GM18868 (cell line): Measurements from ENCODE around the gene GLRA1.
A peak's percentile ranks its signal among the peaks of the same experiment; 100 is the strongest.
"Not testable (repeated sequence)": the region's sequence is repeated elsewhere in the genome, so short reads cannot be mapped to it uniquely, and the experiment has no call there.

ENCODE experiments used
- ATAC-seq: cut with Tn5 transposase; IDR thresholded peaks from one replicate; pipeline ENCODE4 v1.9.1; 2021; ENCODE audit warnings: mild to moderate bottlenecking, moderate library complexity; ENCODE audit not compliant: unreplicated experiment

The GLRA1 gene

GRCh38 chr5:151885138-151885908 lies 39.3 kb downstream of the GLRA1 start:
- ATAC-seq = no peak

GRCh38 chr5:151881621-151882225 lies 42.9 kb downstream of the GLRA1 start:
- no peak for ATAC-seq

GRCh38 chr5:151880324-151880723 lies 44.3 kb downstream of the GLRA1 start:
- no peak for ATAC-seq

- ATAC-seq = no peak
Observed at GRCh38 chr5:151873701-151874100, 51.0 kb downstream of the GLRA1 start.

- ATAC-seq = no peak
Observed at GRCh38 chr5:151872701-151873100, 52.0 kb downstream of the GLRA1 start.

GRCh38 chr5:151870820-151871219 lies 53.8 kb downstream of the GLRA1 start:
- no peak for ATAC-seq

- ATAC-seq = no peak
Observed at GRCh38 chr5:151870271-151870670, 54.4 kb downstream of the GLRA1 start.

- ATAC-seq = no peak
Observed at GRCh38 chr5:151869843-151870242, 54.8 kb downstream of the GLRA1 start.

- peak; percentile 82 for ATAC-seq
Observed at GRCh38 chr5:151868451-151868850, 56.2 kb downstream of the GLRA1 start.

- no peak for ATAC-seq
Observed at GRCh38 chr5:151864061-151864748, 60.4 kb downstream of the GLRA1 start.

GRCh38 chr5:151863566-151863965 lies 61.1 kb downstream of the GLRA1 start:
- ATAC-seq = no peak

- ATAC-seq = peak; percentile 96
Observed at GRCh38 chr5:151862811-151863472, 61.7 kb downstream of the GLRA1 start.

- not testable (repeated sequence) for ATAC-seq
Observed at GRCh38 chr5:151860867-151861266, 63.8 kb downstream of the GLRA1 start.

GRCh38 chr5:151856861-151857260 lies 67.8 kb downstream of the GLRA1 start:
- no peak for ATAC-seq

- ATAC-seq = no peak
Observed at GRCh38 chr5:151855701-151856100, 69.0 kb downstream of the GLRA1 start.

GRCh38 chr5:151847871-151848270 lies 76.8 kb downstream of the GLRA1 start:
- no peak for ATAC-seq

- no peak for ATAC-seq
Observed at GRCh38 chr5:151846765-151847164, 77.9 kb downstream of the GLRA1 start.

GRCh38 chr5:151832843-151833242 lies 91.8 kb downstream of the GLRA1 start:
- not testable (repeated sequence) for ATAC-seq

GRCh38 chr5:151829370-151829769 lies 95.3 kb downstream of the GLRA1 start:
- ATAC-seq = no peak

GRCh38 chr5:151825445-151825844 lies 99.2 kb downstream of the GLRA1 start:
- peak; percentile 80 for ATAC-seq

- ATAC-seq = no peak
Observed at GRCh38 chr5:151822141-151822540, 102.5 kb downstream of the GLRA1 start.
